Right atrium auricular region (tissue), 2 donors: ENCODE results near the gene ZMAT5. TPM values are rescaled to one million over a fixed set of nuclear protein-coding genes. Genes with fewer than 3 reads are reported as not detected.

Experiments used
- DNase-seq: peaks from one replicate; pipeline ENCODE4 v3.0.0-alpha.2; 2019; ENCODE audit warnings: low spot score
- H3K27ac ChIP-seq, 2 donors: fragments of 200-600 bp; sonication (generic); 1 replicate in 1 of 2; 2 replicates in 1 of 2; pipeline ENCODE4 v1.5.1; 2016 to 2019
- H3K27me3 ChIP-seq, 2 donors: fragments of 200-600 bp; sonication (generic); one replicate each; pipeline versions ENCODE4 v1.5.1 to v1.6.0; 2017 to 2019
- H3K36me3 ChIP-seq: fragments of 200-600 bp; sonication (generic); one replicate; pipeline ENCODE4 v1.5.1; 2016
- H3K4me1 ChIP-seq, 2 donors: fragments of 200-600 bp; sonication (generic); one replicate each; pipeline versions ENCODE4 v1.5.1 to v1.6.0; 2017 to 2019
- H3K4me3 ChIP-seq, 2 donors: fragments of 200-600 bp; sonication (generic); 1 replicate in 1 of 2; 2 replicates in 1 of 2; pipeline ENCODE4 v1.5.1; 2017 to 2019; ENCODE audit warnings: mild to moderate bottlenecking in 1 of 2, moderate library complexity in 1 of 2
- H3K9me3 ChIP-seq, 2 donors: fragments of 200-600 bp; sonication (generic); one replicate each; pipeline ENCODE4 v1.5.1; 2019
- CTCF ChIP-seq, 2 donors: fragments of 200-600 bp; sonication (generic); IDR thresholded peaks; one replicate each; pipeline ENCODE4 v1.5.1; 2019; ENCODE audit warnings: antibody characterized with exemption in 2 of 2
- total RNA-seq, 2 donors: library from RNA; depleted of rRNA; stranded (reverse); fragments of >200 nt; gene quantifications; one replicate each; pipeline ENCODE4 v1.1.0, GENCODE V29; 2016

Gene ZMAT5
- total RNA-seq, 2 donors from 2014 or later, result 17.0 to 22.9 TPM

- H3K27me3 ChIP-seq, result peaks cover 0 to 23% of the 10 kb centered on the region in 2 donors
- H3K4me1 ChIP-seq, result peaks cover 0 to 8% of the 10 kb centered on the region in 2 donors
- H3K27ac ChIP-seq, result no peak within 1 kb of the TSS
- H3K36me3 ChIP-seq, result no peaks in the 10 kb centered on the region
- DNase-seq, result no peak
- no peaks in the 10 kb centered on the region for H3K9me3 ChIP-seq
- peak within 1 kb of the TSS in 1 of 2 donors; percentile 26 for H3K4me3 ChIP-seq
- TF ChIP-seq CTCF (IDR thresholded peaks at IDR 0.05), result no peak
Observed at GRCh38 chr22:29719899-29720645, 46.7 kb downstream of the ZMAT5 start, which contains the start of gene CABP7. TSS of gene CABP7 (plus strand) at chr22:29720003. CDS start at chr22:29720425, 422 bp downstream.

GRCh38 chr22:29718949-29719898 is 47.6 kb downstream of the ZMAT5 start:
- Histone ChIP-seq H3K27ac (no peak overlapping the region), H3K27me3 (peaks cover 0 to 23% of the 10 kb centered on the region in 2 donors), H3K4me1 (peaks cover 0 to 8% of the 10 kb centered on the region in 2 donors), H3K9me3 (no peaks in the 10 kb centered on the region), H3K4me3 (peak overlapping the region in 1 of 2 donors; percentile 5), H3K36me3 (no peaks in the 10 kb centered on the region)
- TF ChIP-seq CTCF (IDR thresholded peaks at IDR 0.05), result no peak
- DNase-seq, result no peak

- peaks cover 0 to 8% of the 10 kb centered on the region in 2 donors for H3K4me1 ChIP-seq
- peaks cover 0 to 23% of the 10 kb centered on the region in 2 donors for H3K27me3 ChIP-seq
- TF ChIP-seq CTCF (IDR thresholded peaks at IDR 0.05), result no peak
Observed at GRCh38 chr22:29717789-29718188, 49.0 kb downstream of the ZMAT5 start.

GRCh38 chr22:29716814-29717545 is 49.8 kb downstream of the ZMAT5 start:
- Histone ChIP-seq H3K27me3 (peaks cover 0 to 23% of the 10 kb centered on the region in 2 donors), H3K27ac (no peak overlapping the region), H3K36me3 (no peaks in the 10 kb centered on the region), H3K4me1 (peaks cover 0 to 8% of the 10 kb centered on the region in 2 donors), H3K9me3 (no peaks in the 10 kb centered on the region), H3K4me3 (no peak overlapping the region)
- no peak for DNase-seq
- no peak for TF ChIP-seq CTCF (IDR thresholded peaks at IDR 0.05)

More at GRCh38 chr22:29717789-29718188, 49.0 kb downstream of the ZMAT5 start:
- Histone ChIP-seq H3K4me3 (no peak overlapping the region), H3K9me3 (no peaks in the 10 kb centered on the region), H3K36me3 (no peaks in the 10 kb centered on the region), H3K27ac (no peak overlapping the region)
- DNase-seq, result no peak

- H3K27me3 ChIP-seq, result peaks cover 0 to 15% of the 10 kb centered on the region in 2 donors
- no peak for TF ChIP-seq CTCF (IDR thresholded peaks at IDR 0.05)
Observed at GRCh38 chr22:29715705-29716104, 51.1 kb downstream of the ZMAT5 start.

More at GRCh38 chr22:29715705-29716104, 51.1 kb downstream of the ZMAT5 start:
- Histone ChIP-seq H3K4me1 (peaks cover 0 to 5% of the 10 kb centered on the region in 2 donors), H3K4me3 (no peak overlapping the region), H3K36me3 (no peaks in the 10 kb centered on the region), H3K27ac (no peak overlapping the region), H3K9me3 (no peaks in the 10 kb centered on the region)
- no peak for DNase-seq
